ENCODE data around the gene CAMK2A. TPM values are rescaled to one million over a fixed set of nuclear protein-coding genes. Genes with fewer than 3 reads are reported as not detected.

Gene CAMK2A
- polyA plus RNA-seq, 2 of the 4 experiments (the other 2 are of a cell fraction) = 0.09 to 0.93 TPM

DNA sequence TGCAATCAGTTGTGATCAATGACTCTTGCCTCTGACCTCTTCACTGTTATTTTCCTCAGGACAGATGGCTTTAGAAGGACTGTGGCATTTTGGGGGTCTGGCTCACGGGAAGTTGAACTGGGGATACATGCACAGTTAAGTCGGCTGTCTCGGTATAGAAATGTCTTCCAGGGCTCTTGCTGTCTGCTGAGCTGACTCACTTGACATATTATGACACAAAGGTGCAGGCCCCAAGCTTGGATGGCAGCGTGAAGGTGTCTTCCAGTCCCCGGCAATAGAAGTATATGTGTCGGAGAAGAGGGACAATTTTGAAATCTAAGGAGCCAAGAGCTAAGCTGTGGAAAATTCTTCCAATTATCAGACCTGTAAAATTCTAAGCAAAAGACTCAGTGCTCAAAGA is 22.9 kb upstream of the CAMK2A start:
- 88% methylated on average over 6 of the region's 6 CpGs for WGBS (ENCODE audit: missing lambda C conversion rate)
- no peak for ATAC-seq
- CTCF ChIA-PET = interaction anchor here (1.5 to 3.2 kb wide), 4 partner anchors 10 to 38 kb away, joined by 5 to 17 read pairs (median 10); partner anchors contain the start of gene ARSI
- no peak for DNase-seq (ENCODE audit: low read depth in 1 of 2, low spot score in 1 of 2)
- no peak for FAIRE-seq
- Histone ChIP-seq H3K4me2 (no peak overlapping the region), H3K4me1 (peaks cover 28% of the 10 kb centered on the region), H3K4me3 (no peak overlapping the region), H3K27ac (peak overlapping the region in 1 of 2 experiments; percentile 43; a peak in 4 of 6 replicates), H3K9me3 (no peaks in the 10 kb centered on the region)
- POLR2A ChIA-PET = no interaction called here
- TF ChIP-seq POLR2AphosphoS2 (conservative IDR thresholded peaks at IDR 0.05; ENCODE audit: low read length) (no peak), HOXB13 (CRISPR knock-in tag; IDR thresholded peaks at IDR 0.05; ENCODE audit: low read depth) (no peak), ZFP36 (IDR thresholded peaks at IDR 0.05; ENCODE audit: borderline replicate concordance, partially characterized antibody) (no peak), NFE2L2 (conservative IDR thresholded peaks at IDR 0.05; ENCODE audit: low read length) (no peak), ZSCAN20 (CRISPR knock-in tag; IDR thresholded peaks at IDR 0.05) (no peak), CHD4 (IDR thresholded peaks at IDR 0.05; ENCODE audit: borderline replicate concordance) (no peak)

DNA sequence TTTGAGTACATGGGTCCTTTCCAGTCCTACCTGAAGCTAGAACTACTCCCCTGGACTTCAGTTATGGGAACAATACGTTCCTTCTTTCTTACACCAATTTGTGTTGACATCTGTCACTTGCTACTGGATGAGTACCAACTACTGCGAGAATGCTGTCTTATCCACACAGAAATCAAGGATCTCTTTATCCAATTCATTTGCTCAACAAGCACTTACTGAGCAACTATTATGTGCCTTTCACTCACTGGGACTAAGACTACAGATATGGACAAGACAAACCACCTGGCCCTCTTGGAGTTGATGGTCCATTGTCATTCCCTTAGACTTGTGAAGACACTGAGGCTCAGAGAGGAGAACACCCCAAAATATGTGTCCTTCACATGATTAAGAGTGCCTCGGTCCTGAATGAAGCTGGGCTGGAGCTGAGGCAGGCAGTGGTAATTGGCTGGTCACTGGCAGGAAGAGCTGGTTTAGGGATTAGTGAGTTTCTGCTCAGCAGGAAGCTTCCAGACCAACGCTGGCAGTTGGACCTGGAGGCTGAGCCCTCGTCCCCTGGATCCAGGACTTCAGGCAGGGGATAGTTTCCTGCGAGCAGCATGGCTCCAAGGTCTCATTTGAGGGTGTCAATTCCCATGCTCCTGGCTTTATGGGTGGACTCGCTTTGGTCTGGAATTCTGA is 21.6 kb upstream of the CAMK2A start:
- WGBS (ENCODE audit: missing lambda C conversion rate) = 94% methylated on average over 7 of the region's 7 CpGs
- CTCF ChIA-PET = interaction anchor here (1.0 to 3.2 kb wide), 5 partner anchors 9 to 38 kb away, joined by 3 to 17 read pairs (median 5); partner anchors contain the start of gene ARSI
- POLR2A ChIA-PET = no interaction called here

DNA sequence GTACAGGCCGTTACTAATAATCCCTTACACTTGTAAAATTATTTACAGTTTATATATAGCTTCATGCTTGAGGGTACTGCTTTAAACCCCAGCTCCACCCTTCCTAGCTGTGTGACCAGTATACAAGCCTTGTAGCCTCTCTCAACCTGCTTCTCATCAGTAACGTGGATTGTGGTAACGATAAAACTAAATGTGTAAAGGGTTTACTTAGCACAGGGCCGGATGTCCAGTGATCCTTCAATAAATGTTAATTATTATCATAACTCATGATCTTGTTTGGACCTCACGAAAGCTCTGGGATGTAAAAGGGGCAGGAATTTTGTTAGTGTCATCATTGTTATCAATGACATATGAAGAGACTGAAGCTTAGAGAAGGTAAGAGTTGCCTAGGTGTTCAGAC is 20.7 kb upstream of the CAMK2A start:
- ATAC-seq (peak in 1 of 2 experiments; percentile 16; a peak in 1 of 6 replicates), FAIRE-seq (no peak), DNase-seq (ENCODE audit: low read depth in 1 of 2, low spot score in 1 of 2) (no peak)
- ChIA-PET CTCF (interaction anchor here (0.9 to 3.2 kb wide), 5 partner anchors 8 to 37 kb away, joined by 3 to 17 read pairs (median 5); partner anchors contain the start of gene ARSI), POLR2A (no interaction called here)
- no peak overlapping the region for H3K4me2 ChIP-seq
- H3K4me1 ChIP-seq = peaks cover 18% of the 10 kb centered on the region
- 67% methylated on average over 5 of the region's 5 CpGs for WGBS (ENCODE audit: missing lambda C conversion rate)
- H3K27ac ChIP-seq = peak overlapping the region in 1 of 2 experiments; percentile 46; a peak in 3 of 6 replicates
- H3K9me3 ChIP-seq = no peaks in the 10 kb centered on the region
- no peak for TF ChIP-seq CEBPB (IDR thresholded peaks at IDR 0.05)
- no peak for TF ChIP-seq POLR2A (IDR thresholded peaks at IDR 0.05; ENCODE audit: low read length)
- TF ChIP-seq EP300 (IDR thresholded peaks at IDR 0.05) = no peak
- TF ChIP-seq FOXS1 (CRISPR knock-in tag; IDR thresholded peaks at IDR 0.05) = no peak
- no peak overlapping the region for H3K4me3 ChIP-seq

More for the DNA sequence above, 21.6 kb upstream of the CAMK2A start:
- no peak for ATAC-seq
- Histone ChIP-seq H3K4me2 (no peak overlapping the region), H3K4me3 (no peak overlapping the region), H3K9me3 (no peaks in the 10 kb centered on the region), H3K4me1 (peaks cover 14% of the 10 kb centered on the region), H3K27ac (peak overlapping the region in 1 of 2 experiments; percentile 40; a peak in 2 of 6 replicates)
- FAIRE-seq = no peak
- TF ChIP-seq ZC3H11A (IDR thresholded peaks at IDR 0.05) (no peak), TFCP2L1 (CRISPR knock-in tag; IDR thresholded peaks at IDR 0.05) (no peak), MAZ (IDR thresholded peaks at IDR 0.05; ENCODE audit: borderline replicate concordance, low read depth, low read length) (no peak), HEYL (CRISPR knock-in tag; IDR thresholded peaks at IDR 0.05) (no peak), HDAC2 (IDR thresholded peaks at IDR 0.05) (no peak), SREBF2 (IDR thresholded peaks at IDR 0.05) (no peak)
- TF ChIP-seq, protein P1, sequence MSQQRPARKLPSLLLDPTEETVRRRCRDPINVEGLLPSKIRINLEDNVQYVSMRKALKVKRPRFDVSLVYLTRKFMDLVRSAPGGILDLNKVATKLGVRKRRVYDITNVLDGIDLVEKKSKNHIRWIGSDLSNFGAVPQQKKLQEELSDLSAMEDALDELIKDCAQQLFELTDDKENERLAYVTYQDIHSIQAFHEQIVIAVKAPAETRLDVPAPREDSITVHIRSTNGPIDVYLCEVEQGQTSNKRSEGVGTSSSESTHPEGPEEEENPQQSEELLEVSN (IDR thresholded peaks at IDR 0.05; ENCODE audit: borderline replicate concordance, low read depth) = no peak
- no peak for DNase-seq (ENCODE audit: low read depth in 1 of 2, low spot score in 1 of 2)

DNA sequence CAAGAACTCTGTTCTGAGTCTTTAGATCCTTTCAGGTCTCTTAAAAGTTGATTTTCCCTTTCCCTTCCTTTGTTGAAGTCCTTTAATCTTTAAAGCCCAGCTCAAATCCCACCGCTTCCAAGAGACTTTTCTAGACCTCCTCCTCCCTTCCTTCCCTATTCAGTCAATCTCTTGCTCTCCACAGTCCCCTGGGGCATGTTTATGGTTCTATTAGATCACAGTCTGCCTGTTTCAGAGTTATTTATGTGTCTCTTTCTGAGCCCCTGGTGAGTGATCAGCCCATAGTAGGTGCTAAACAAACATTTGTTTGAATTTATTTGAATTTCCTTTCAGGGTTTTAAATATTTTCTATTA is 20.3 kb upstream of the CAMK2A start:
- ATAC-seq (no peak; a peak in 1 of 6 replicates), DNase-seq (ENCODE audit: low read depth in 1 of 2, low spot score in 1 of 2) (no peak), FAIRE-seq (no peak)
- no peak overlapping the region for H3K4me3 ChIP-seq
- POLR2A ChIA-PET = no interaction called here
- H3K27ac ChIP-seq = peak overlapping the region; percentile 7 to 46; a peak in 3 of 6 replicates
- 87% methylated on average over 1 of the region's 1 CpG for WGBS (ENCODE audit: missing lambda C conversion rate)
- peaks cover 18% of the 10 kb centered on the region for H3K4me1 ChIP-seq
- no peak overlapping the region for H3K4me2 ChIP-seq
- no peaks in the 10 kb centered on the region for H3K9me3 ChIP-seq
- TF ChIP-seq EHMT2 (IDR thresholded peaks at IDR 0.05; ENCODE audit: low read depth) (no peak), JUN (IDR thresholded peaks at IDR 0.05) (no peak), CHD2 (IDR thresholded peaks at IDR 0.05; ENCODE audit: low read length, partially characterized antibody) (no peak), RCOR1 (IDR thresholded peaks at IDR 0.05; ENCODE audit: low read depth, low read length) (no peak)
- TF ChIP-seq, protein P2, sequence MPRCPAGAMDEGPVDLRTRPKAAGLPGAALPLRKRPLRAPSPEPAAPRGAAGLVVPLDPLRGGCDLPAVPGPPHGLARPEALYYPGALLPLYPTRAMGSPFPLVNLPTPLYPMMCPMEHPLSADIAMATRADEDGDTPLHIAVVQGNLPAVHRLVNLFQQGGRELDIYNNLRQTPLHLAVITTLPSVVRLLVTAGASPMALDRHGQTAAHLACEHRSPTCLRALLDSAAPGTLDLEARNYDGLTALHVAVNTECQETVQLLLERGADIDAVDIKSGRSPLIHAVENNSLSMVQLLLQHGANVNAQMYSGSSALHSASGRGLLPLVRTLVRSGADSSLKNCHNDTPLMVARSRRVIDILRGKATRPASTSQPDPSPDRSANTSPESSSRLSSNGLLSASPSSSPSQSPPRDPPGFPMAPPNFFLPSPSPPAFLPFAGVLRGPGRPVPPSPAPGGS (IDR thresholded peaks at IDR 0.05) = no peak
- CTCF ChIA-PET = interaction anchor here (0.9 to 3.2 kb wide), 5 partner anchors 7 to 22 kb away, joined by 3 to 17 read pairs (median 5); partner anchors contain the start of gene ARSI

All from A549 (cell line).